ENCODE measurements around the gene NRG3. TPM values are rescaled to one million over a fixed set of nuclear protein-coding genes. Genes with fewer than 3 reads are reported as not detected.

Gene NRG3
- total and polyA plus RNA-seq, 5 experiments from 2014 or later: not detected

- peaks cover 0 to 14% (median 4%) of the 10 kb centered on the region in 9 donors for H3K9me3 Mint-ChIP-seq
- no peaks in the 10 kb centered on the region for H3K36me3 Mint-ChIP-seq
- H3K4me3 Mint-ChIP-seq: no peak overlapping the region
- no peaks in the 10 kb centered on the region for H3K4me1 Mint-ChIP-seq
- H3K27ac Mint-ChIP-seq: no peak overlapping the region
- ATAC-seq (no peak), DNase-seq (no peak)
- H3K27me3 Mint-ChIP-seq: peaks cover 0 to 4% (median 0%) of the 10 kb centered on the region in 5 donors
- POLR2A ChIA-PET: no interaction called here
These were observed 381.3 kb downstream of the NRG3 start for GRCh38 chr10:82256275-82256674.

GRCh38 chr10:82266438-82266837 is 391.4 kb downstream of the NRG3 start:
- POLR2A ChIA-PET: no interaction called here
- Mint-ChIP-seq H3K27ac (no peak overlapping the region), H3K36me3 (no peaks in the 10 kb centered on the region), H3K4me1 (no peaks in the 10 kb centered on the region), H3K9me3 (peaks cover 0 to 40% (median 4%) of the 10 kb centered on the region in 9 donors), H3K4me3 (no peak overlapping the region), H3K27me3 (no peaks in the 10 kb centered on the region)
- no peak for DNase-seq
- ATAC-seq: no peak

DNA sequence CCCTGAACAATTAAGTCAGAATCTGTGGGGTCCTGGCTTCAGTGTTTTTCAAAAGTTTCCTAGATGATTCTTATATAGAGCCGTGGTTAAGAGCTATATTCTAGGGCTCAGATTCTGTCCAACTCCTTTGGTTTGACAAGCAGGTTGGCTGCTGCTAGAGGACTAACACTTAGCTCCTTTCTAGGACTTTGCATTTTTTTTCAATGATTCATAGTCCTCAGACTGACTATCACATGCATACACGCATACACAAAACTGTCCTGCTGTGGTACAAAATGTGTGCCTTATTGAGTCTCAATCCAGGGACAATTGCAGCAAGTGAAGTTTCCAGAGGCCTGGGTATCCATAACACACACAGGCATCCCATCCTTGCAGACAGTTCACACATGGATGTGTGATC is 392.0 kb downstream of the NRG3 start:
- POLR2A ChIA-PET: no interaction called here
- H3K36me3 Mint-ChIP-seq: no peaks in the 10 kb centered on the region
- no peak for DNase-seq
- H3K4me3 Mint-ChIP-seq: no peak overlapping the region
- H3K9me3 Mint-ChIP-seq: peaks cover 0 to 40% (median 7%) of the 10 kb centered on the region in 9 donors
- H3K27me3 Mint-ChIP-seq: no peaks in the 10 kb centered on the region
- no peak for ATAC-seq
- H3K27ac Mint-ChIP-seq: no peak overlapping the region
- H3K4me1 Mint-ChIP-seq: no peaks in the 10 kb centered on the region

DNA sequence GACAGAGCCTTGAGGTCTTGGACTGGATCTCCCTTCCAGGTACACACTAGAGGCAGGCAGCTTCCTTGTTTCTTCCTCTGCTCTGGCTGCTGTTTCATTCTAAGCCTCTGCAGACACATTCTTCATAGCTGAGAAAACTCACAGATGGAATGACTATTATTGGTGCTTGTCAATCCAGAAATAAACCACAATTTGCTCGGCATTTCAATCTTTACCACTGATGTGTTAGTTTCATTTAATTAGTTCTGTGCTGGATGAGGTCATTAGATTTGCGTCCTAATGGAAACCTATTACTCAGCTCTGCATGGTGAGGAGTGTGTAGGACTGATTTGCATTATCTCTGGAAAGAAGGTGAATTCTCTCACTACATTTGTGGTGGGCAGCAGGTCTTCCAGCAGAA is 392.5 kb downstream of the NRG3 start:
- no peak overlapping the region for H3K27ac Mint-ChIP-seq
- H3K4me1 Mint-ChIP-seq: no peaks in the 10 kb centered on the region
- POLR2A ChIA-PET: no interaction called here
- no peaks in the 10 kb centered on the region for H3K27me3 Mint-ChIP-seq
- no peak overlapping the region for H3K4me3 Mint-ChIP-seq
- H3K9me3 Mint-ChIP-seq: peaks cover 0 to 40% (median 7%) of the 10 kb centered on the region in 9 donors
- DNase-seq (no peak), ATAC-seq (no peak)
- H3K36me3 Mint-ChIP-seq: no peaks in the 10 kb centered on the region

DNA sequence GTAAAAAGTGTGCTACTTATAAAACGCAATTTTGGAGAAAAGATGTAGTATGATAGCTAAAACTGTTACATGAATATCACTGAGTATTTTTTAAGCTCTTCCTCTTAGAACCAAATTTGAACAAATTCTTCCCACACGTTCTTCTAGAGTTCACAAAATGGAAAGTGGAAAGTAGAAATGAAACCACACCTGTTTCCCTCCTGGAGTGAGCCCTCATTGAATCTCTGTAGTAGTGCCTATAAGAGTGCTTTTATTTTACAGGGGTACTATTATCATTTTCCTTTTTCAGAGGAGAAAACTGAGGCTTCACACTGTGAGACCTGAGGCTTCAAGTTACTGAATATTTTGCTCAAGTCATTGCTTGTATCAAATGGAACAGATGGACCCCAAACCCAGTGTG is 393.0 kb downstream of the NRG3 start:
- POLR2A ChIA-PET: no interaction called here
- no peaks in the 10 kb centered on the region for H3K27me3 Mint-ChIP-seq
- DNase-seq (no peak), ATAC-seq (no peak)
- no peaks in the 10 kb centered on the region for H3K36me3 Mint-ChIP-seq
- H3K4me3 Mint-ChIP-seq: no peak overlapping the region
- no peaks in the 10 kb centered on the region for H3K4me1 Mint-ChIP-seq
- peaks cover 0 to 44% (median 7%) of the 10 kb centered on the region in 9 donors for H3K9me3 Mint-ChIP-seq
- H3K27ac Mint-ChIP-seq: no peak overlapping the region

DNA sequence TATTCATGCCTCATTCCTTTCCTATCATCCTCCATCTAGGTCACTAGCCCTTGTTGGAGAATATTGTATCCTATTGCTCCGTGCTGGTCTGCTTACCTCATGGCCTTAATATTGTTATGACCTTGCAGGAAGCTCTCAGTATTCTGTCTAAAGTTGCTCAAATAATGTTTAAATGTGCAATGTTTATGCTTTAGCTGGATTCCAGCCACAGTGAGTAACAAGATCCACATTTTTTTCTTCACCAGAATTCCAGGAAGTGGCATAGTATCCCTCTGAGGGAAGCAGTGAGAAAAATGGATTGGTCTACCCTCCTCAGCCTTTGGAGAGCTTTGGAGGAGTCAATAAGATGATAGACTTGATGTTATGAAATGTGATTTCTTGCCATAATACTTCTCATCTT is 402.6 kb downstream of the NRG3 start:
- Mint-ChIP-seq H3K27me3 (no peaks in the 10 kb centered on the region), H3K36me3 (no peaks in the 10 kb centered on the region), H3K27ac (no peak overlapping the region), H3K4me1 (no peaks in the 10 kb centered on the region), H3K9me3 (peaks cover 0 to 9% (median 0%) of the 10 kb centered on the region in 9 donors), H3K4me3 (no peak overlapping the region)
- ATAC-seq (no peak), DNase-seq (no peak)
- POLR2A ChIA-PET: no interaction called here

GRCh38 chr10:82278401-82279182 is 403.6 kb downstream of the NRG3 start:
- Mint-ChIP-seq H3K27ac (no peak overlapping the region), H3K27me3 (no peaks in the 10 kb centered on the region), H3K36me3 (no peaks in the 10 kb centered on the region), H3K4me3 (no peak overlapping the region), H3K4me1 (no peaks in the 10 kb centered on the region), H3K9me3 (peaks cover 0 to 4% (median 0%) of the 10 kb centered on the region in 9 donors)
- DNase-seq: no peak
- POLR2A ChIA-PET: no interaction called here
- ATAC-seq: no peak

- H3K27ac Mint-ChIP-seq: no peak overlapping the region
- no peak for DNase-seq
- no peak overlapping the region for H3K4me3 Mint-ChIP-seq
- ATAC-seq: no peak
- no peaks in the 10 kb centered on the region for H3K36me3 Mint-ChIP-seq
- peaks cover 0 to 7% (median 0%) of the 10 kb centered on the region in 9 donors for H3K9me3 Mint-ChIP-seq
- POLR2A ChIA-PET: no interaction called here
- no peaks in the 10 kb centered on the region for H3K27me3 Mint-ChIP-seq
- no peaks in the 10 kb centered on the region for H3K4me1 Mint-ChIP-seq
These were observed 407.9 kb downstream of the NRG3 start for GRCh38 chr10:82282782-82283456.

- H3K27me3 Mint-ChIP-seq: no peaks in the 10 kb centered on the region
- H3K36me3 Mint-ChIP-seq: no peaks in the 10 kb centered on the region
- no peaks in the 10 kb centered on the region for H3K4me1 Mint-ChIP-seq
- H3K4me3 Mint-ChIP-seq: no peak overlapping the region
- POLR2A ChIA-PET: no interaction called here
- ATAC-seq (no peak), DNase-seq (no peak)
- peaks cover 0 to 7% (median 0%) of the 10 kb centered on the region in 9 donors for H3K9me3 Mint-ChIP-seq
- H3K27ac Mint-ChIP-seq: no peak overlapping the region
These were observed 409.2 kb downstream of the NRG3 start for GRCh38 chr10:82284180-82284579.

DNA sequence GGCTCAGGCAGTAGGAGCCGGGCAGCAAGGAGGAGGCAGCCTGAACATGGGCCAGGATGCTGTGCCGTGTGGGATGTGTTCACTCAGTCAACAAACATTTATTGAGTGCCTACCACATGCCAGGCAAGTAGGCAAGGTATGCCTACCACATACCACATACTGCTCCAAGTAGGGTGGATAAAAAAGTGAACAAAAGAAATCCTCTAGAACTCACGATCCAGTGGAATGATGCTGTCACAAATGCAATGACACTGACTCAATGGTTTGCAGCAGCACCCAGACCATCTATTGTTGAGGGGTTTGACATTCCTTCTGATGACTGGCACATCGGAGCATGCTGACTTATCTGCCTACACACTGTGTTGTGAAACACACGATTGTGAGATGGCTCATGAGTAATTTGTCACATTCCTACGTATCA is 413.5 kb downstream of the NRG3 start:
- H3K36me3 Mint-ChIP-seq: no peaks in the 10 kb centered on the region
- H3K27me3 Mint-ChIP-seq: no peaks in the 10 kb centered on the region
- ATAC-seq (no peak), DNase-seq (no peak)
- peaks cover 0 to 7% (median 0%) of the 10 kb centered on the region in 9 donors for H3K9me3 Mint-ChIP-seq
- no peaks in the 10 kb centered on the region for H3K4me1 Mint-ChIP-seq
- POLR2A ChIA-PET: no interaction called here
- no peak overlapping the region for H3K4me3 Mint-ChIP-seq
- H3K27ac Mint-ChIP-seq: no peak overlapping the region

GRCh38 chr10:82289945-82290344 is 415.0 kb downstream of the NRG3 start:
- no peak overlapping the region for H3K27ac Mint-ChIP-seq
- H3K9me3 Mint-ChIP-seq: peaks cover 0 to 9% (median 0%) of the 10 kb centered on the region in 9 donors
- H3K4me3 Mint-ChIP-seq: no peak overlapping the region
- no peak for DNase-seq
- no peaks in the 10 kb centered on the region for H3K36me3 Mint-ChIP-seq
- H3K27me3 Mint-ChIP-seq: no peaks in the 10 kb centered on the region
- H3K4me1 Mint-ChIP-seq: no peaks in the 10 kb centered on the region
- no peak for ATAC-seq
- POLR2A ChIA-PET: no interaction called here

- Mint-ChIP-seq H3K27me3 (no peaks in the 10 kb centered on the region), H3K4me1 (no peaks in the 10 kb centered on the region), H3K9me3 (peaks cover 0 to 15% (median 5%) of the 10 kb centered on the region in 9 donors), H3K36me3 (no peaks in the 10 kb centered on the region), H3K27ac (no peak overlapping the region), H3K4me3 (no peak overlapping the region)
- ATAC-seq (no peak), DNase-seq (no peak)
- POLR2A ChIA-PET: no interaction called here
These were observed 419.9 kb downstream of the NRG3 start for GRCh38 chr10:82294874-82295378.

DNA sequence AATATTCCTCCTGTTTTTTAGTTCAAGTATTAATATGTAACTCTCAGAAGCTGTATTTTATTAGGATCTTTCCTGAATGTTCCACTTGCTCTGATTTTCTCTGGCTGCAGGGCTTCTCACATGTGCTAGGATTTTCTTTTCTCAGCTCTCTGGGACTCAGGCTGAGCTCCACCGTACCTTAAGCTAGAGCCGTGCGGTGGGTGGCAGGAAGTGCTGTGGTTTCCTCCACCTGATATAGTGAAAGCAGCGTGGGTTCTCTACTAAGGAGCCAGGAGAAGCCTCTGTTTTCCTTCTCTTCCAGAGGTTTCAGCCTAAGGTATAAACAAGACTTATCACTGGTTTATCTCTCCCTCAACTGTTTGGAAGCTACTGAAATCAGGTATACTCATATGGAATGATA is 433.6 kb downstream of the NRG3 start:
- peaks cover 0 to 4% (median 0%) of the 10 kb centered on the region in 5 donors for H3K27me3 Mint-ChIP-seq
- peaks cover 0 to 2% (median 0%) of the 10 kb centered on the region in 4 donors for H3K4me1 Mint-ChIP-seq
- peaks cover 3 to 31% (median 6%) of the 10 kb centered on the region in 9 donors for H3K9me3 Mint-ChIP-seq
- POLR2A ChIA-PET: no interaction called here
- no peak overlapping the region for H3K4me3 Mint-ChIP-seq
- H3K27ac Mint-ChIP-seq: no peak overlapping the region
- ATAC-seq (no peak), DNase-seq (no peak)
- no peaks in the 10 kb centered on the region for H3K36me3 Mint-ChIP-seq

Data from naive thymus-derived CD8-positive, alpha-beta T cell (primary cell).